GM18499 (cell line): Measurements from ENCODE around the gene RBMX2.

Source experiments
- ATAC-seq: cut with Tn5 transposase; IDR thresholded peaks from one replicate; pipeline ENCODE4 v1.9.1; 2021; ENCODE audit warnings: moderate number of reproducible peaks; ENCODE audit not compliant: insufficient read depth, unreplicated experiment

The RBMX2 gene

DNA sequence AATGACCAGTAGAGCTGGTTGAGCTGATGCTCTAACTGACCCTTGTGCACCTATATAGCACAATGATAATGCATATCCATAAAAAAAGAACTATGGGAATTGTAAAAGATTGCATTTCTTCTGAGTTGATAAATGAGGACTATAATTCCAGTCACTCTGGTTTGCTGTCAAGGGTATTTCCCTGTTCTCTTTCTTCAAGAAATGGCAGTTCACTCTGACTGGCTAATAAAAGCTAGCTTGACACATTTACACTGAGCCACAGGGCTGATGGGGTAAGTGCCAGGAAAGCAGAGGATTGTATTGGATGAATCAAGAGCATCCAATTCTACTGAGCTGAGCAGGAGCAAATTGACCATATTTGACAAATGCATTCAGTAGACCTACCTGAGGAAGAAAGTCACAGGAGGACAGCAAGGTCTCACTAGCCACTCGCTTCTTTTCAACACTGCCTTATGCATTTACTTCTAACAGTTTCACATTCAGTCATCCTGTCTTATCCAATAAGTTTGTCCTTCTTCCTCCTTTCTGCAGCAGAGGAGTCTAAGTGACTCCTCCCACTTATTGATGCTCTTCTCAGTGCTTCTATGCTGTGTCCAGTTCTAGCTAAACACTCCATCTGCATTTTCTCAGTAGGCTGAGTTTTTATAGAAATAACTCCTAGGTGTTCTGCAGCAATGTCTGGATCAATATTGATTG is 43.0 kb downstream of the RBMX2 start:
- no peak for ATAC-seq

GRCh38 chrX:130446974-130447373 is 45.2 kb downstream of the RBMX2 start:
- no peak for ATAC-seq
